BJ (cell line): Measurements from ENCODE around the gene CHST9. TPM values are rescaled to one million over a fixed set of nuclear protein-coding genes. Genes with fewer than 3 reads are reported as not detected.

Experiments used
- CTCF ChIA-PET: fragments of 350-600 bp; formaldehyde crosslinking; extraction: SDS; loops from one replicate; lab custom pipeline; 2021; ENCODE audit warnings: antibody characterized with exemption, inconsistent platforms; lab: Yijun Ruan, JAX
- POLR2A ChIA-PET: fragments of 300-600 bp; sonication (Branson Sonifier 250); formaldehyde crosslinking; extraction: SDS; loops from one replicate; lab custom pipeline; 2021; ENCODE audit warnings: antibody characterized with exemption; lab: Charles Lee
- DNase-seq: peaks from one replicate; pipeline ENCODE4 v3.0.0-alpha.2; 2011; ENCODE audit warnings: low read depth
- H3K27me3 ChIP-seq: 2 replicates; pipeline ENCODE4 v1.6.0; 2011; ENCODE audit warnings: low read length; ENCODE audit not compliant: control insufficient read depth, insufficient read depth
- H3K36me3 ChIP-seq: 2 replicates; pipeline ENCODE4 v1.5.1; 2011; ENCODE audit warnings: low read length; ENCODE audit not compliant: control insufficient read depth, insufficient read depth
- H3K4me3 ChIP-seq: 2 replicates; pipeline ENCODE4 v1.5.1; 2011; ENCODE audit warnings: low read depth, mild to moderate bottlenecking, control low read depth, low read length
- CTCF ChIP-seq: IDR thresholded peaks from 2 replicates; pipeline ENCODE4 v1.5.1; 2011; ENCODE audit warnings: low read depth, mild to moderate bottlenecking, control low read depth, inconsistent platforms, low read length, moderate library complexity; ENCODE audit not compliant: insufficient read depth
- polyA plus RNA-seq: library from polyadenylated mRNA; depleted of rRNA; stranded (reverse); fragments of >200 nt; gene quantifications from 2 replicates; pipeline ENCODE4 v1.2.3, GENCODE V29; 2011

The CHST9 gene
- polyA plus RNA-seq, 1 experiment, result not detected

- TF ChIP-seq CTCF, result no peak
- Histone ChIP-seq H3K36me3 (no peaks in the 10 kb centered on the region), H3K27me3 (no peaks in the 10 kb centered on the region), H3K4me3 (no peak overlapping the region)
- ChIA-PET POLR2A (no interaction called here), CTCF (no interaction called here)
- no peak for DNase-seq
Observed at GRCh38 chr18:27206411-27206810, 21.3 kb upstream of the CHST9 start.

GRCh38 chr18:27202741-27203140 lies 17.6 kb upstream of the CHST9 start:
- ChIA-PET POLR2A (no interaction called here), CTCF (no interaction called here)
- no peaks in the 10 kb centered on the region for H3K27me3 ChIP-seq
- TF ChIP-seq CTCF, result no peak
- H3K4me3 ChIP-seq, result no peak overlapping the region
- no peaks in the 10 kb centered on the region for H3K36me3 ChIP-seq
- DNase-seq, result no peak

GRCh38 chr18:27198036-27198435 lies 12.9 kb upstream of the CHST9 start:
- no peak for DNase-seq
- no peak overlapping the region for H3K4me3 ChIP-seq
- H3K27me3 ChIP-seq, result no peaks in the 10 kb centered on the region
- POLR2A ChIA-PET, result no interaction called here
- TF ChIP-seq CTCF, result no peak
- CTCF ChIA-PET, result no interaction called here
- H3K36me3 ChIP-seq, result no peaks in the 10 kb centered on the region

GRCh38 chr18:27188309-27188708 lies 3.2 kb upstream of the CHST9 start:
- CTCF ChIA-PET, result no interaction called here

GRCh38 chr18:27185897-27186296 lies 789 bp upstream of the CHST9 start:
- H3K27me3 ChIP-seq, result no peaks in the 10 kb centered on the region
- CTCF ChIA-PET, result no interaction called here
- DNase-seq, result no peak

More at GRCh38 chr18:27188309-27188708, 3.2 kb upstream of the CHST9 start:
- H3K4me3 ChIP-seq, result no peak overlapping the region
- H3K27me3 ChIP-seq, result no peaks in the 10 kb centered on the region
- TF ChIP-seq CTCF, result no peak
- DNase-seq, result no peak
- POLR2A ChIA-PET, result no interaction called here
- H3K36me3 ChIP-seq, result no peaks in the 10 kb centered on the region

More at GRCh38 chr18:27185897-27186296, 789 bp upstream of the CHST9 start:
- Histone ChIP-seq H3K36me3 (no peaks in the 10 kb centered on the region), H3K4me3 (no peak overlapping the region)
- no peak for TF ChIP-seq CTCF
- POLR2A ChIA-PET, result no interaction called here
